ENCODE measurements around the gene GCH1.

- TF ChIP-seq SPI1 (IDR thresholded peaks at IDR 0.05; ENCODE audit: low read depth, low read length), result no peak
- no peak for TF ChIP-seq POLR2AphosphoS5 (IDR thresholded peaks at IDR 0.05; ENCODE audit: low read depth, low read length)
- no peak for TF ChIP-seq POLR2A (IDR thresholded peaks at IDR 0.05; ENCODE audit: low read depth, low read length)
- TF ChIP-seq TAF1 (IDR thresholded peaks at IDR 0.05; ENCODE audit: low read depth, low read length), result no peak
- TF ChIP-seq POU2F2 (IDR thresholded peaks at IDR 0.05; ENCODE audit: low read depth, low read length), result no peak
Observed at GRCh38 chr14:54803926-54804537, 98.6 kb downstream of the GCH1 start.

Data from GM12891 (cell line).